Middle frontal gyrus (tissue), 1 donor: ENCODE measurements around the gene WDR13.
"Not testable (repeated sequence)": the region's sequence is repeated elsewhere in the genome, so short reads cannot be mapped to it uniquely, and the experiment has no call there.

Experiments
- DNase-seq: peaks from one replicate; pipeline ENCODE4 v3.0.0-alpha.2; 2015; ENCODE audit warnings: low spot score; ENCODE audit errors: extremely low spot score

Gene WDR13

GRCh38 chrX:48654746-48655145 lies 57.5 kb downstream of the WDR13 start:
- not testable (repeated sequence) for DNase-seq
